Osteoblast (primary cell): Measurements from ENCODE around the gene SNTA1. TPM values are rescaled to one million over a fixed set of nuclear protein-coding genes. Genes with fewer than 3 reads are reported as not detected.

Experiments
- DNase-seq: peaks from one replicate; pipeline ENCODE4 v3.0.0; 2011; ENCODE audit warnings: low spot score, mixed read lengths; ENCODE audit not compliant: insufficient read length; ENCODE audit errors: missing footprints
- H2AFZ ChIP-seq: 2 replicates; pipeline ENCODE4 v1.6.0; 2011; ENCODE audit warnings: mild to moderate bottlenecking, low read length
- H3K27ac ChIP-seq: 2 replicates; pipeline ENCODE4 v1.5.1; 2011; ENCODE audit warnings: mild to moderate bottlenecking, low read depth, low read length, moderate library complexity
- H3K27me3 ChIP-seq: 2 replicates; pipeline ENCODE4 v1.6.0; 2012; ENCODE audit warnings: mild to moderate bottlenecking, control low read depth, inconsistent platforms, low read length, moderate library complexity; ENCODE audit not compliant: insufficient read depth
- H3K36me3 ChIP-seq: 2 replicates; pipeline ENCODE4 v1.5.1; 2011; ENCODE audit warnings: mild to moderate bottlenecking, low read length, control low read depth, moderate library complexity; ENCODE audit not compliant: insufficient read depth
- H3K4me1 ChIP-seq: 2 replicates; pipeline ENCODE4 v1.5.1; 2011; ENCODE audit warnings: mild to moderate bottlenecking, low read length, control low read depth, moderate library complexity; ENCODE audit not compliant: insufficient read depth
- H3K4me2 ChIP-seq: 2 replicates; pipeline ENCODE4 v1.6.0; 2011; ENCODE audit warnings: mild to moderate bottlenecking, low read length; ENCODE audit not compliant: insufficient read depth
- H3K4me3 ChIP-seq: fragments of 200-600 bp; sonication (generic); 3 replicates; pipeline ENCODE4 v1.5.1; 2012; ENCODE audit warnings: mild to moderate bottlenecking, low read length, inconsistent platforms; ENCODE audit not compliant: insufficient read depth
- H3K79me2 ChIP-seq: 2 replicates; pipeline ENCODE4 v1.6.0; 2012; ENCODE audit warnings: mild to moderate bottlenecking, low read length, control low read depth, inconsistent platforms; ENCODE audit not compliant: insufficient read depth
- H3K9me3 ChIP-seq: 2 replicates; pipeline ENCODE4 v1.5.1; 2011; ENCODE audit warnings: low read depth, low read length, control low read depth
- H4K20me1 ChIP-seq: 2 replicates; pipeline ENCODE4 v1.6.0; 2012; ENCODE audit warnings: mild to moderate bottlenecking, low read length, control low read depth; ENCODE audit not compliant: insufficient read depth
- total RNA-seq: library from RNA; depleted of rRNA; stranded (reverse); fragments of >200 nt; gene quantifications from 2 replicates; pipeline ENCODE4 v1.2.3, GENCODE V29; 2012
- TF ChIP-seq, protein P1 (sequence below): IDR thresholded peaks from 2 replicates; pipeline ENCODE4 v1.5.1; 2011; ENCODE audit warnings: mild to moderate bottlenecking, low read depth, low read length, moderate library complexity; ENCODE audit errors: extremely low read depth

SNTA1 gene
- total RNA-seq, 1 donor = 27.5 TPM

DNA sequence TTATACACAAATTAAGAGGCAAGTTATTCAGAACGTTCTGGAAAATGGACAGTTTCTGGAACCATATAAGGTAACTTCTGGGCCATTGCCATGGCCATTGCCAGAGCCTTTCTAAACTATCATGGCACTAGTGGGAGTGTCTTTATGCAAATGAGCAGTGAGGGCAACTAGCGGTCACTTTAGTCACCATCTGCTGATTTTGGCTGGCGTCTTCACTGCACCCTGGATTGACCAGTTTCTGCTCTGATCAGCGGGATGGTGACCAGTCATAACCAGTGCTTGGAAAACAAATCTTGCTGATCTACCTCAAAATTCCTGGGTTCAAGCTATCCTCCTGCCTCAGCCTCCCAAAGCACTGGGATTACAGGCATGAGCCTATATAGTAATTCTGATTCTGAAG lies 7.3 kb upstream of the SNTA1 start:
- TF ChIP-seq, protein P1, sequence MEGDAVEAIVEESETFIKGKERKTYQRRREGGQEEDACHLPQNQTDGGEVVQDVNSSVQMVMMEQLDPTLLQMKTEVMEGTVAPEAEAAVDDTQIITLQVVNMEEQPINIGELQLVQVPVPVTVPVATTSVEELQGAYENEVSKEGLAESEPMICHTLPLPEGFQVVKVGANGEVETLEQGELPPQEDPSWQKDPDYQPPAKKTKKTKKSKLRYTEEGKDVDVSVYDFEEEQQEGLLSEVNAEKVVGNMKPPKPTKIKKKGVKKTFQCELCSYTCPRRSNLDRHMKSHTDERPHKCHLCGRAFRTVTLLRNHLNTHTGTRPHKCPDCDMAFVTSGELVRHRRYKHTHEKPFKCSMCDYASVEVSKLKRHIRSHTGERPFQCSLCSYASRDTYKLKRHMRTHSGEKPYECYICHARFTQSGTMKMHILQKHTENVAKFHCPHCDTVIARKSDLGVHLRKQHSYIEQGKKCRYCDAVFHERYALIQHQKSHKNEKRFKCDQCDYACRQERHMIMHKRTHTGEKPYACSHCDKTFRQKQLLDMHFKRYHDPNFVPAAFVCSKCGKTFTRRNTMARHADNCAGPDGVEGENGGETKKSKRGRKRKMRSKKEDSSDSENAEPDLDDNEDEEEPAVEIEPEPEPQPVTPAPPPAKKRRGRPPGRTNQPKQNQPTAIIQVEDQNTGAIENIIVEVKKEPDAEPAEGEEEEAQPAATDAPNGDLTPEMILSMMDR = no peak
- no peaks in the 10 kb centered on the region for H3K36me3 ChIP-seq
- no peak overlapping the region for H3K4me3 ChIP-seq
- H4K20me1 ChIP-seq = no peaks in the 10 kb centered on the region
- H3K4me1 ChIP-seq = no peaks in the 10 kb centered on the region
- no peak overlapping the region for H3K27ac ChIP-seq
- no peaks in the 10 kb centered on the region for H3K9me3 ChIP-seq
- no peak overlapping the region for H3K4me2 ChIP-seq
- no peak overlapping the region for H2AFZ ChIP-seq
- peak; percentile 90 for DNase-seq
- no peaks in the 10 kb centered on the region for H3K79me2 ChIP-seq
- H3K27me3 ChIP-seq = no peaks in the 10 kb centered on the region

DNA sequence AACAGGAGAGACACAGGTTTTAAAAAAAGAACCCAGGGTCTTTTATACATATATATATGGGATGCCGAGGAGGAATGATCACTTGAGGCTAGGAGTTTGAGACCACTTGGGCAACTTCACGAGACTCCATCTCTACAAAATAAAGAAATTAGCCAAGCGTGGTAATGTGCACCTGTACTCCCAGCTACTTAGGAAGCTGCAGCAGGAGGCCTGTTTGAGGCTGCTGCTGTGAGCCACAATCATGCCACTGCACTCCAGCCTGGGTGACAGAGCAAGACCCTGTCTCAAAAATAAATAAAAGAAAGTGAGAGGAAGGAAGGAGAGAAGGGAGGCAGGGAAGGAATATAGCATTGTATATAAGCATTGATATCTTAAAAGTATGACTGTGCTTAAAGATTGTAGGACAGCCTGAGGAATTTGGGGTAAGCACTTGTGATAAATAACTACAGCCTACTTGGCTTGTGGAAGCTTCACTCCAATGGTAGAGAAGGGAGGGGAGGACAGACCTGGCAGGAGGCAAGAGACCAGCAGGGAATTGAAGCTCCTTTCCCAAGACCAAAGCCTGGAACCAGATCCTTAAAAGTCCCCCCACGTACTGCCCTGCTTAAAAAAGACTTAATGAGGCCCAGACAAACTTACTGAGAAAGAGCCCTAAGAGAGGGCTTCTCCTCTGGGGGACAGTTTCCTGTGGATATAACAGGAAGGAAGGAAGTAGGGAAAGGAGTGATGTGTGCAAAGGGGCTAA lies 2.5 kb upstream of the SNTA1 start:
- TF ChIP-seq, protein P1 = no peak

DNA sequence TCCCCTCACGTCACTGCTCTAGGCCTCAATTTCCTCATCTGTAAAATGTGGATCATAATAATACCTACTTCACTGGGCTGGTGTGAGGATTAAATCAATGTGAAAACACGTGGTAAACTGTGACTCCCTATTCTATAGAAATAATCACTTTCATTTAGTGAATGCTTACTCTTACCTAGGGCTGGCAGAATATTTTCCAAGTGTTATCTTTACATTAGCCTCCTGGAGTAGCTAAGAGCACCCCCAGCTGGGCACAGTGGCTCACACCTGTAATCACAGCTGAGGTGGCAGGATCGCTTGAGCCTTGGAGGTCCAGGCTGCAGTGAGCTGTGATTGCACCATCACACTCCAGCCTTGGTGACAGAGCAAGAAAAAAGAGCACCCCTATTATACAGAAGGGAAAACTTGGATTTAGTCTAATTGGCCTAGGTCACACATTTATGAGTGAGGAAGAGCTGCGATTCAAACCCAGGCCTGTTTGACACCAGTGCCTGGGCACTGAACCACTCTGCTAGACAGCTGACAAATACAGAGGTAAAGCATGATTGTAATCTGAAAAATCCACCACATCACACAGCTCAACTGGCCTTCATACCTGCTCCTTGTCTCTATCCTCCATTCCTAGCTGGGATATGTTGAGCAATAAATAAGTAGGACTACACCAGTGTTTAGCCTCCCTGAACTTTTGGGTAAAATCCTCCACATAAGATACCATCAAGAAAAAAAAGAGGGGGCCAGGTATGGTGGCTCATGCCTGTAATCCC lies 1.4 kb upstream of the SNTA1 start:
- Histone ChIP-seq H2AFZ (no peak overlapping the region), H3K4me3 (no peak overlapping the region), H3K27me3 (no peaks in the 10 kb centered on the region), H3K27ac (no peak overlapping the region), H4K20me1 (no peaks in the 10 kb centered on the region), H3K79me2 (no peaks in the 10 kb centered on the region), H3K4me2 (peak overlapping the region; percentile 92), H3K36me3 (no peaks in the 10 kb centered on the region), H3K4me1 (peaks cover 6% of the 10 kb centered on the region), H3K9me3 (no peaks in the 10 kb centered on the region)
- peak; percentile 22 for DNase-seq
- TF ChIP-seq, protein P1 = no peak

More for the DNA sequence above, 2.5 kb upstream of the SNTA1 start:
- Histone ChIP-seq H3K4me1 (peaks cover 6% of the 10 kb centered on the region), H3K27me3 (no peaks in the 10 kb centered on the region), H3K27ac (no peak overlapping the region), H4K20me1 (no peaks in the 10 kb centered on the region), H3K4me2 (no peak overlapping the region), H3K79me2 (no peaks in the 10 kb centered on the region), H3K9me3 (no peaks in the 10 kb centered on the region), H3K36me3 (no peaks in the 10 kb centered on the region), H3K4me3 (no peak overlapping the region), H2AFZ (no peak overlapping the region)
- DNase-seq = peak; percentile 13

DNA sequence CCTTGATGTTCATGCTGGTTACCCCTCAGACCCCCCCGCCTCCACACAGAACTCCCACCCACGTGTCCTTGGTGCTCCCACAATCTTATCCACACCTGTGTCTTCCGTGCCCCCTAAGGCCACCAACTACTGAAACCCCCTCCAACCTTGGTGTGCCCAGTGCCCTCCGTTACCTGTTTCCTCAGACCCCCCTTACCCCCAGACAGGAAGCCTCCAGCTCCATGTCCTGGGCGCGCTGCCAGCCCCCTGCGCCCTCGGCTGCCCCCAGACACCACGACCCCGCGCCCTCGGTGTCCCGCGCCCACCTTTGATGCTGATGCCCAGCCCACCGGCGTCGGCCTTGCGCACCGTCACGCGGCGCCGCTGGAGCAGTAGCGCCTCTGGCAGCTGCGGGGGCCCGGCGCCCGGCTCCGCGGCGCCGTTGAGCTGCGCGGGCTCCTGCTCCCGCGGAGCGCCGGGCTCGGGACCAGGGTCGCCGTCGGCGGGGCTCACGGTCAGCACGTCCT lies 504 bp downstream of the SNTA1 start:
- Histone ChIP-seq H3K27ac (no peak overlapping the region), H3K4me1 (peaks cover 6% of the 10 kb centered on the region), H2AFZ (no peak overlapping the region), H3K79me2 (no peaks in the 10 kb centered on the region), H3K27me3 (no peaks in the 10 kb centered on the region), H3K9me3 (no peaks in the 10 kb centered on the region), H3K36me3 (no peaks in the 10 kb centered on the region), H3K4me2 (peak overlapping the region; percentile 92), H4K20me1 (no peaks in the 10 kb centered on the region), H3K4me3 (peak overlapping the region; percentile 78)
- no peak for DNase-seq
- TF ChIP-seq, protein P1 = no peak
